ENCODE data around the gene CYSRT1. TPM values are rescaled to one million over a fixed set of nuclear protein-coding genes. Genes with fewer than 3 reads are reported as not detected.
A peak's percentile ranks its signal among the peaks of the same experiment; 100 is the strongest.
"Not testable (repeated sequence)": the region's sequence is repeated elsewhere in the genome, so short reads cannot be mapped to it uniquely, and the experiment has no call there.

Gene CYSRT1
- total and polyA plus RNA-seq, 3 donors from 2014 or later: 3.0 to 5.6 (median 3.7) TPM

GRCh38 chr9:137256362-137256761 is 31.4 kb downstream of the CYSRT1 start:
- peaks cover 30% of the 10 kb centered on the region for H3K4me1 ChIP-seq
- no peak overlapping the region for H3K4me3 ChIP-seq
- no peak overlapping the region for H3K27ac ChIP-seq
- H3K9me3 ChIP-seq: no peaks in the 10 kb centered on the region
- no peak for DNase-seq
- H3K36me3 ChIP-seq (ENCODE audit: low read depth, missing control alignments): no peaks in the 10 kb centered on the region
- H3K27me3 ChIP-seq: no peaks in the 10 kb centered on the region
- TF ChIP-seq CTCF (IDR thresholded peaks at IDR 0.05): no peak
- no peak for TF ChIP-seq POLR2A (IDR thresholded peaks at IDR 0.05)
- intact Hi-C loops (cut with DNase I; ENCODE audit: low total_unique reads): no loop called here
- WGBS, 2 donors: 51 to 71% methylated on average over 12 to 15 of the region's 15 CpGs

- WGBS, 2 donors: 84 to 87% methylated on average over 8 to 15 of the region's 15 CpGs
- DNase-seq: no peak
- Histone ChIP-seq H3K4me1 (peaks cover 29% of the 10 kb centered on the region), H3K9me3 (no peaks in the 10 kb centered on the region), H3K27ac (no peak overlapping the region), H3K36me3 (ENCODE audit: low read depth, missing control alignments) (no peaks in the 10 kb centered on the region), H3K4me3 (no peak overlapping the region), H3K27me3 (no peaks in the 10 kb centered on the region)
- no peak for TF ChIP-seq POLR2A (IDR thresholded peaks at IDR 0.05)
- no peak for TF ChIP-seq CTCF (IDR thresholded peaks at IDR 0.05)
- intact Hi-C loops (cut with DNase I; ENCODE audit: low total_unique reads): no loop called here
Observed at GRCh38 chr9:137256856-137257255, 31.9 kb downstream of the CYSRT1 start.

- intact Hi-C loops (cut with DNase I; ENCODE audit: low total_unique reads); H3K4me1 ChIP-seq; H3K4me3 ChIP-seq; H3K27ac ChIP-seq; DNase-seq; H3K36me3 ChIP-seq (ENCODE audit: low read depth, missing control alignments); H3K9me3 ChIP-seq; H3K27me3 ChIP-seq: not testable (repeated sequence)
- peak; percentile 10 to 34 (median 19) for TF ChIP-seq CTCF (IDR thresholded peaks at IDR 0.05)
- 35 to 54% methylated on average over 14 to 15 of the region's 15 CpGs for WGBS, 2 donors
Observed at GRCh38 chr9:137262173-137262908, 37.4 kb downstream of the CYSRT1 start.

- no peak for TF ChIP-seq CTCF (IDR thresholded peaks at IDR 0.05)
- Histone ChIP-seq H3K9me3 (no peaks in the 10 kb centered on the region), H3K27me3 (no peaks in the 10 kb centered on the region), H3K27ac (no peak overlapping the region), H3K36me3 (ENCODE audit: low read depth, missing control alignments) (no peaks in the 10 kb centered on the region), H3K4me1 (no peaks in the 10 kb centered on the region), H3K4me3 (no peak overlapping the region)
- whole genome bisulfite sequencing, 2 donors: 85 to 89% methylated on average over 23 to 24 of the region's 24 CpGs
- no peak for DNase-seq
- intact Hi-C loops (cut with DNase I; ENCODE audit: low total_unique reads): no loop called here
Observed at GRCh38 chr9:137262909-137263285, 37.9 kb downstream of the CYSRT1 start.

GRCh38 chr9:137263506-137263905 is 38.5 kb downstream of the CYSRT1 start:
- H3K36me3 ChIP-seq (ENCODE audit: low read depth, missing control alignments): no peaks in the 10 kb centered on the region
- H3K27ac ChIP-seq: no peak overlapping the region
- H3K9me3 ChIP-seq: no peaks in the 10 kb centered on the region
- H3K27me3 ChIP-seq: no peaks in the 10 kb centered on the region
- H3K4me1 ChIP-seq: no peaks in the 10 kb centered on the region
- 74 to 85% methylated on average over 8 to 10 of the region's 10 CpGs for WGBS, 2 donors
- no peak for DNase-seq
- intact Hi-C loops (cut with DNase I; ENCODE audit: low total_unique reads): no loop called here
- no peak overlapping the region for H3K4me3 ChIP-seq
- no peak for TF ChIP-seq POLR2A (IDR thresholded peaks at IDR 0.05)
- no peak for TF ChIP-seq CTCF (IDR thresholded peaks at IDR 0.05)

Data from testis (tissue), 3 donors.